PC-3 (cell line): ENCODE data around the gene CAST. TPM values are rescaled to one million over a fixed set of nuclear protein-coding genes. Genes with fewer than 3 reads are reported as not detected.

Source experiments
- ATAC-seq: fragments of 200-7000 bp; cut with Tn5 transposase; 2 replicates; pipeline ENCODE4 v1.9.1; 2020; ENCODE audit warnings: mild to moderate bottlenecking, moderate library complexity
- BruUV-seq: library from RNA; stranded (reverse); fragments of 400-500 nt; replicated peaks from 2 replicates; lab custom pipeline; 2021; lab: Mats Ljungman, UMichigan
- CTCF ChIA-PET: fragments of 300-600 bp; sonication (Branson Sonifier 250); formaldehyde crosslinking; loops from one replicate; lab custom pipeline; 2022; ENCODE audit warnings: antibody characterized with exemption; lab: Charles Lee
- POLR2A ChIA-PET: fragments of 300-600 bp; sonication (Branson Sonifier 250); formaldehyde crosslinking; loops from one replicate; lab custom pipeline; 2022; ENCODE audit warnings: antibody characterized with exemption; ENCODE audit not compliant: unreplicated experiment; lab: Charles Lee
- DNase-seq: peaks from one replicate; pipeline ENCODE4 v3.0.0-alpha.2; 2015
- H2AFZ ChIP-seq: fragments of 300-600 bp; sonication (generic); 2 replicates; pipeline ENCODE4 v1.6.0; 2016; ENCODE audit warnings: antibody characterized with exemption, low read length
- H3F3A ChIP-seq: fragments of 300-600 bp; sonication (generic); one replicate; pipeline ENCODE4 v1.6.0; 2017; ENCODE audit warnings: antibody characterized with exemption, low read length, control low read depth, mild to moderate bottlenecking; ENCODE audit not compliant: unreplicated experiment
- H3K27ac ChIP-seq: fragments of 300-600 bp; sonication (generic); 2 replicates; pipeline ENCODE4 v1.5.1; 2016; ENCODE audit warnings: mild to moderate bottlenecking, low read length
- H3K27me3 ChIP-seq: fragments of 300-600 bp; sonication (generic); 2 replicates; pipeline ENCODE4 v1.6.1; 2016; ENCODE audit warnings: low read length, mixed read lengths
- H3K36me3 ChIP-seq: fragments of 300-600 bp; sonication (generic); 2 replicates; pipeline ENCODE4 v1.6.1; 2016; ENCODE audit warnings: low read depth, mixed run types, low read length, mixed read lengths
- H3K4me1 ChIP-seq: fragments of 300-600 bp; sonication (generic); 2 replicates; pipeline ENCODE4 v1.5.1; 2016; ENCODE audit warnings: low read length; ENCODE audit not compliant: insufficient read depth
- H3K4me2 ChIP-seq: fragments of 300-600 bp; sonication (generic); 2 replicates; pipeline ENCODE4 v1.6.0; 2016; ENCODE audit warnings: low read length
- H3K4me3 ChIP-seq: fragments of 300-600 bp; sonication (generic); 2 replicates; pipeline ENCODE4 v1.5.1; 2016; ENCODE audit warnings: mild to moderate bottlenecking, low read length, mixed read lengths
- H3K79me2 ChIP-seq: fragments of 300-600 bp; sonication (generic); 2 replicates; pipeline ENCODE4 v1.6.1; 2017; ENCODE audit warnings: low read length, mixed read lengths
- H3K9ac ChIP-seq: fragments of 300-600 bp; sonication (generic); 2 replicates; pipeline ENCODE4 v1.6.0; 2016; ENCODE audit warnings: mild to moderate bottlenecking, low read length
- H3K9me2 ChIP-seq: fragments of 300-600 bp; sonication (generic); replicated peaks from 2 replicates; pipeline ENCODE4 v1.6.1; 2016; ENCODE audit warnings: mixed run types, low read length, mixed read lengths
- H3K9me3 ChIP-seq: fragments of 300-600 bp; sonication (generic); 2 replicates; pipeline ENCODE4 v1.6.1; 2016; ENCODE audit warnings: low read length, mixed read lengths
- H4K20me1 ChIP-seq: fragments of 300-600 bp; sonication (generic); 2 replicates; pipeline ENCODE4 v1.6.1; 2016; ENCODE audit warnings: low read length, mixed read lengths
- EZH2 ChIP-seq: fragments of 300-600 bp; sonication (generic); IDR thresholded peaks from one replicate; pipeline ENCODE4 v1.6.1; 2017; ENCODE audit warnings: antibody characterized with exemption, mild to moderate bottlenecking, low read length; ENCODE audit not compliant: unreplicated experiment
- EZH2phosphoT487 ChIP-seq: fragments of 300-600 bp; sonication (generic); IDR thresholded peaks from 2 replicates; pipeline ENCODE4 v1.6.1; 2018; ENCODE audit warnings: mild to moderate bottlenecking, antibody characterized with exemption, low read length, borderline replicate concordance
- intact Hi-C: fragments of 100-400 bp; cut with micrococcal nuclease; formaldehyde crosslinking; loops from 2 replicates; pipeline ENCODE4 v1.9.0; 2023
- total RNA-seq: library from RNA; depleted of rRNA; stranded (reverse); fragments of >200 nt; gene quantifications from 2 replicates; pipeline ENCODE4 v1.2.3, GENCODE V29; 2014
- TF ChIP-seq, protein P1 (sequence below): fragments of 300-600 bp; sonication (generic); conservative IDR thresholded peaks from 2 replicates; pipeline ENCODE4 v1.5.1; 2017; ENCODE audit warnings: antibody characterized with exemption, low read depth, mild to moderate bottlenecking, low read length

Gene CAST
- total RNA-seq, 1 experiment from 2014 or later: 73.2 TPM

DNA sequence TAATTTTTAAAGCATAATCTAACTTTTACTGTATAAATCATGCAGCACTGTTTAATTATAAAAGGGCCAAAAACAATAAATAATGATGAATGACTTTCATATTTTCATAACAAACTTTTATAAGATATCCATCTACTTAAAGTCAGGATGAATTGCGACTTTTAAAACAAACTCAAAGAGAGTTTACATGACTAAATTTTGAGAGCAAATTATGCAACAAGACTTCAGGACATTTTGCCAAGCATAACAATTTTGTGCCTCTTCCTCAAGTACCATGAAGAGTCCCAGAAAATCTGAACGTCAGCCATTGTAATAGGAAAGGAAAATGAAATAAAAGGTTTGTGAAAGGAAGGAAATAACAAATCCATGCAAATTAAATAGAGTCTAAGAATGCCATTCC, 121.2 kb downstream of the CAST start:
- Histone ChIP-seq H3K36me3 (peaks cover 11% of the 10 kb centered on the region), H3K79me2 (no peaks in the 10 kb centered on the region), H3K9ac (no peak overlapping the region), H3K9me3 (no peaks in the 10 kb centered on the region), H3K9me2 (no peaks in the 10 kb centered on the region), H3F3A (peaks cover 6% of the 10 kb centered on the region), H4K20me1 (peaks cover 9% of the 10 kb centered on the region), H3K27ac (no peak overlapping the region), H3K4me1 (peaks cover 22% of the 10 kb centered on the region), H3K27me3 (no peaks in the 10 kb centered on the region), H3K4me3 (no peak overlapping the region), H2AFZ (no peak overlapping the region), H3K4me2 (no peak overlapping the region)
- DNase-seq (no peak), ATAC-seq (no peak)
- CTCF ChIA-PET: no interaction called here
- BruUV-seq: no TSS peak
- TF ChIP-seq EZH2 (no peak), EZH2phosphoT487 (no peak)
- TF ChIP-seq, protein P1, sequence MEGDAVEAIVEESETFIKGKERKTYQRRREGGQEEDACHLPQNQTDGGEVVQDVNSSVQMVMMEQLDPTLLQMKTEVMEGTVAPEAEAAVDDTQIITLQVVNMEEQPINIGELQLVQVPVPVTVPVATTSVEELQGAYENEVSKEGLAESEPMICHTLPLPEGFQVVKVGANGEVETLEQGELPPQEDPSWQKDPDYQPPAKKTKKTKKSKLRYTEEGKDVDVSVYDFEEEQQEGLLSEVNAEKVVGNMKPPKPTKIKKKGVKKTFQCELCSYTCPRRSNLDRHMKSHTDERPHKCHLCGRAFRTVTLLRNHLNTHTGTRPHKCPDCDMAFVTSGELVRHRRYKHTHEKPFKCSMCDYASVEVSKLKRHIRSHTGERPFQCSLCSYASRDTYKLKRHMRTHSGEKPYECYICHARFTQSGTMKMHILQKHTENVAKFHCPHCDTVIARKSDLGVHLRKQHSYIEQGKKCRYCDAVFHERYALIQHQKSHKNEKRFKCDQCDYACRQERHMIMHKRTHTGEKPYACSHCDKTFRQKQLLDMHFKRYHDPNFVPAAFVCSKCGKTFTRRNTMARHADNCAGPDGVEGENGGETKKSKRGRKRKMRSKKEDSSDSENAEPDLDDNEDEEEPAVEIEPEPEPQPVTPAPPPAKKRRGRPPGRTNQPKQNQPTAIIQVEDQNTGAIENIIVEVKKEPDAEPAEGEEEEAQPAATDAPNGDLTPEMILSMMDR: no peak
- POLR2A ChIA-PET: no interaction called here
- intact Hi-C loops: loop anchor here (5.0 kb wide), 1 partner anchor 154 kb away; the partner anchor contains the start of gene LNPEP

DNA sequence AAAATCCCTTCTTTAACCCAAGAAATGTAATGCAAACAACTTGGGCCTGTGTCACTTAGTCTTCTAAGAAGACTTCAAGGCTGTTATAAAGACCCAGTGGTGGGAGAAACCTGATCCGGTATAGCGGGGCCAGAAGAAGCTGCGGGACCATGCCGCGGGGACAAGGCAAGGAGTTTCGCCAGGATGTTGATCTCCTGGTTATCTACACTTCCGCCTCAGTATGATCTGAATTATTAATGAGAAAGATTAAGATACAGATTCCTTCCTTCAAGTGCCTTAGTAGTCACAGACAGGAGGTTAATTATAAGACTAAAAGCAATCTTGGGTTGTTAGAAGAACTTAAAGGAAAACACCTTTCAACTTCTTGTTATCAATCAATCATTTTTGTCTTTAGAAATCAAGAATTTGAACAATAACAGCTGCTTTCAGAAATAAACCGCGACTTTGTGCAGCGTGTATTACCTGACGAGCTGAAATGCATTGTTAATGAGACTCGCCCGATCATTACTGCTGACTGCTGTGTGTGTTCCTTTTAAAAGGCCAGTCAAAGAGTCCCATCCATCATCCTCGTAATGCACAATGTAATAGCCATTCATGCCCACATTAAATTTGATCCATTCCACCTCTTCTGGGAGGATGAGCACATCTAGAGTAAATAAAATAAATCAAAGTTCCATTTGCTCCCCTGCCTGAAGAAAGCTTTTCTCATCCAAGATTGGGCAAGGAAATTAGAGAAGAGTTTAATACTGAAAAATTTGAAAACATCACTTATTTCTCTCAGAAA, 123.3 kb downstream of the CAST start:
- Histone ChIP-seq H3K27ac (no peak overlapping the region), H3K4me3 (no peak overlapping the region), H3F3A (peaks cover 5% of the 10 kb centered on the region), H4K20me1 (peaks cover 7% of the 10 kb centered on the region), H2AFZ (no peak overlapping the region), H3K4me1 (peaks cover 16% of the 10 kb centered on the region), H3K36me3 (no peaks in the 10 kb centered on the region), H3K4me2 (no peak overlapping the region), H3K9me2 (no peaks in the 10 kb centered on the region), H3K27me3 (no peaks in the 10 kb centered on the region), H3K9ac (no peak overlapping the region), H3K9me3 (no peaks in the 10 kb centered on the region), H3K79me2 (no peaks in the 10 kb centered on the region)
- no TSS peak for BruUV-seq
- TF ChIP-seq EZH2 (no peak), EZH2phosphoT487 (no peak)
- TF ChIP-seq, protein P1: no peak
- POLR2A ChIA-PET: no interaction called here
- ATAC-seq (no peak), DNase-seq (no peak)
- intact Hi-C loops: no loop called here
- CTCF ChIA-PET: no interaction called here

- no peak overlapping the region for H3K9ac ChIP-seq
- H3K36me3 ChIP-seq: no peaks in the 10 kb centered on the region
- intact Hi-C loops: no loop called here
- CTCF ChIA-PET: no interaction called here
- no peak overlapping the region for H3K4me2 ChIP-seq
- POLR2A ChIA-PET: no interaction called here
- no peaks in the 10 kb centered on the region for H4K20me1 ChIP-seq
- no peaks in the 10 kb centered on the region for H3K27me3 ChIP-seq
- TF ChIP-seq EZH2: no peak
- no peaks in the 10 kb centered on the region for H3F3A ChIP-seq
- ATAC-seq (no peak), DNase-seq (no peak)
- H2AFZ ChIP-seq: no peak overlapping the region
- peaks cover 9% of the 10 kb centered on the region for H3K4me1 ChIP-seq
- H3K9me2 ChIP-seq: no peaks in the 10 kb centered on the region
- H3K27ac ChIP-seq: no peak overlapping the region
- no peak overlapping the region for H3K4me3 ChIP-seq
- BruUV-seq: no TSS peak
- no peaks in the 10 kb centered on the region for H3K79me2 ChIP-seq
- H3K9me3 ChIP-seq: no peaks in the 10 kb centered on the region
These were observed 126.1 kb downstream of the CAST start for GRCh38 chr5:96788112-96788749.
